ENCODE results near the gene FLAD1. TPM values are rescaled to one million over a fixed set of nuclear protein-coding genes. Genes with fewer than 3 reads are reported as not detected.

FLAD1 gene
- total RNA-seq, 2 donors from 2014 or later: 31.5 to 35.3 TPM

- WGBS: 77% methylated on average over 8 of the region's 8 CpGs
- H3K4me1 ChIP-seq (replicated peaks): peaks cover 16% of the 10 kb centered on the region
- no peaks in the 10 kb centered on the region for H3K27me3 ChIP-seq (replicated peaks; ENCODE audit: insufficient read depth)
- peaks cover 0 to 14% of the 10 kb centered on the region in 2 donors for H3K36me3 ChIP-seq
- no peaks in the 10 kb centered on the region for H3K9me3 ChIP-seq
- intact Hi-C loops (cut with DNase I): loop anchor here (5.0 kb wide), 2 partner anchors 34 to 89 kb away; partner anchors contain the start of gene ADAM15
- peak overlapping the region in 1 of 2 donors; percentile 99 for H3K27ac ChIP-seq
- no peak overlapping the region for H3K4me3 ChIP-seq
- TF ChIP-seq CTCF (IDR thresholded peaks at IDR 0.05) (no peak), POLR2A (IDR thresholded peaks at IDR 0.05) (no peak), POLR2AphosphoS5 (IDR thresholded peaks at IDR 0.05) (no peak)
- no peak for DNase-seq (ENCODE audit: low spot score)
Measured at GRCh38 chr1:154963643-154964042, 19.5 kb upstream of the FLAD1 start.

DNA sequence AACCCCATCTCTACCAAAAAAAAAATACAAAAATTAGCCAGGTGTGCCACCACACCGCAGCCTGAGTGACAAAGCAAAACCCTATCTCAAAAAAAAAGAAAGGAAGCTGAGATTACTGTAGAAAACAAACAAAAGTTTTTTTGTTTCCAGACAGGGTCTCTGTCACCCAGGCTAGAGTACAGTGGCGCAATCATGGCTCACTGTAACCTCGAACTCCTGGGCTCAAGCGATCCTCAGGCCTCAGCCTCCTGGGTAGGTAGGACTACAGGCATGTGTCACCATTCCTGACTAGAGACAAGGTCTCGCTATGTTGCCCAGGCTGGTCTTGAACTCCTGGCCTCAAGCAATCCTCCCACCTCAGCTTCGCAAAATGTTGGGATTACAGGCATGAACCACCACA is 18.8 kb upstream of the FLAD1 start:
- TF ChIP-seq POLR2A (IDR thresholded peaks at IDR 0.05) (no peak), POLR2AphosphoS5 (IDR thresholded peaks at IDR 0.05) (no peak), CTCF (IDR thresholded peaks at IDR 0.05) (no peak)
- no peaks in the 10 kb centered on the region for H3K27me3 ChIP-seq (replicated peaks; ENCODE audit: insufficient read depth)
- peaks cover 0 to 14% of the 10 kb centered on the region in 2 donors for H3K36me3 ChIP-seq
- H3K4me3 ChIP-seq: no peak overlapping the region
- H3K9me3 ChIP-seq: no peaks in the 10 kb centered on the region
- no peak overlapping the region for H3K27ac ChIP-seq
- WGBS: 86% methylated on average over 6 of the region's 6 CpGs
- intact Hi-C loops (cut with DNase I): loop anchor here (5.0 kb wide), 2 partner anchors 33 to 88 kb away; partner anchors contain the start of gene ADAM15
- H3K4me1 ChIP-seq (replicated peaks): peaks cover 16% of the 10 kb centered on the region
- no peak for DNase-seq (ENCODE audit: low spot score)

- no peaks in the 10 kb centered on the region for H3K27me3 ChIP-seq (replicated peaks; ENCODE audit: insufficient read depth)
- intact Hi-C loops (cut with DNase I): no loop called here
- no peak for DNase-seq (ENCODE audit: low spot score)
- H3K36me3 ChIP-seq: peaks cover 0 to 14% of the 10 kb centered on the region in 2 donors
- H3K4me3 ChIP-seq: no peak overlapping the region
- H3K9me3 ChIP-seq: no peaks in the 10 kb centered on the region
- no peak for TF ChIP-seq POLR2AphosphoS5 (IDR thresholded peaks at IDR 0.05)
- no peak for TF ChIP-seq POLR2A (IDR thresholded peaks at IDR 0.05)
- no peak for TF ChIP-seq CTCF (IDR thresholded peaks at IDR 0.05)
- H3K4me1 ChIP-seq (replicated peaks): peaks cover 15% of the 10 kb centered on the region
- H3K27ac ChIP-seq: no peak overlapping the region
- WGBS: 88% methylated on average over 7 of the region's 7 CpGs
Measured at GRCh38 chr1:154966111-154966510, 17.0 kb upstream of the FLAD1 start.

- 70% methylated on average over 4 of the region's 5 CpGs for WGBS
- Histone ChIP-seq H3K4me1 (replicated peaks) (peaks cover 22% of the 10 kb centered on the region), H3K27ac (peak overlapping the region; percentile 19 to 99), H3K36me3 (peaks cover 0 to 14% of the 10 kb centered on the region in 2 donors), H3K4me3 (no peak overlapping the region), H3K9me3 (no peaks in the 10 kb centered on the region), H3K27me3 (replicated peaks; ENCODE audit: insufficient read depth) (no peaks in the 10 kb centered on the region)
- no peak for DNase-seq (ENCODE audit: low spot score)
- intact Hi-C loops (cut with DNase I): no loop called here
- TF ChIP-seq CTCF (IDR thresholded peaks at IDR 0.05) (no peak), POLR2AphosphoS5 (IDR thresholded peaks at IDR 0.05) (peak; percentile 26), POLR2A (IDR thresholded peaks at IDR 0.05) (no peak)
Measured at GRCh38 chr1:154967331-154967950, 15.7 kb upstream of the FLAD1 start.

DNA sequence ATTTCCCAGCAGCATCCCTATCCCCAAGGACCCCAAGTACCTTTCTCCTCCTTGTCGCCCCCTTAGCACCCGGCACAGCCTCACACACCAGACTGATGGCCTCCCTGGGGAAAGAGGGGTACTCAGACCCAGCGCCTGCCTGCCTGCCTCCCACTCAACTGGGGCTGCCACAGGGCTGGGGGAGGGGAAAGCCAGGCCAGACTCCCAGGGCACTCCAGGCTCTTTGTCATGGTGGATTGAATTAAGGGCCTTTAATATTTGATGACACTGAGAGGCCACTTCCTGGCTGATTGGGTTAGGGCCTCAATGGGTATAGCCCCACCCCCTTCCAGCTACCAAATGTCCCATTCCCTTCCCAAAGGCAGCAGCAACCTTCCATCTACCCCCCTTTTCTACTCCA is 14.4 kb upstream of the FLAD1 start:
- Histone ChIP-seq H3K4me1 (replicated peaks) (peaks cover 14% of the 10 kb centered on the region), H3K9me3 (no peaks in the 10 kb centered on the region), H3K36me3 (peaks cover 0 to 14% of the 10 kb centered on the region in 2 donors), H3K27ac (peak overlapping the region; percentile 98 to 99), H3K27me3 (replicated peaks; ENCODE audit: insufficient read depth) (no peaks in the 10 kb centered on the region), H3K4me3 (no peak overlapping the region)
- intact Hi-C loops (cut with DNase I): no loop called here
- TF ChIP-seq POLR2AphosphoS5 (IDR thresholded peaks at IDR 0.05): no peak
- no peak for TF ChIP-seq CTCF (IDR thresholded peaks at IDR 0.05)
- no peak for TF ChIP-seq POLR2A (IDR thresholded peaks at IDR 0.05)
- no peak for DNase-seq (ENCODE audit: low spot score)
- 92% methylated on average over 3 of the region's 3 CpGs for WGBS
